CD4-positive, alpha-beta T cell treated with Interleukin-6 for 4 hours (primary cell): ENCODE results near the gene RXRA.

ENCODE experiments used
- DNase-seq: peaks from one replicate; pipeline ENCODE4 v3.0.0-alpha.2; 2020; ENCODE audit warnings: mixed read lengths

RXRA gene

GRCh38 chr9:134313470-134313869 is 12.8 kb upstream of the RXRA start:
- no peak for DNase-seq

GRCh38 chr9:134314039-134314949 is 12.0 kb upstream of the RXRA start:
- DNase-seq = no peak

- DNase-seq = no peak
These were observed 11.1 kb upstream of the RXRA start for GRCh38 chr9:134314950-134315715.

- no peak for DNase-seq
These were observed 10.4 kb upstream of the RXRA start for GRCh38 chr9:134315716-134316448.

DNA sequence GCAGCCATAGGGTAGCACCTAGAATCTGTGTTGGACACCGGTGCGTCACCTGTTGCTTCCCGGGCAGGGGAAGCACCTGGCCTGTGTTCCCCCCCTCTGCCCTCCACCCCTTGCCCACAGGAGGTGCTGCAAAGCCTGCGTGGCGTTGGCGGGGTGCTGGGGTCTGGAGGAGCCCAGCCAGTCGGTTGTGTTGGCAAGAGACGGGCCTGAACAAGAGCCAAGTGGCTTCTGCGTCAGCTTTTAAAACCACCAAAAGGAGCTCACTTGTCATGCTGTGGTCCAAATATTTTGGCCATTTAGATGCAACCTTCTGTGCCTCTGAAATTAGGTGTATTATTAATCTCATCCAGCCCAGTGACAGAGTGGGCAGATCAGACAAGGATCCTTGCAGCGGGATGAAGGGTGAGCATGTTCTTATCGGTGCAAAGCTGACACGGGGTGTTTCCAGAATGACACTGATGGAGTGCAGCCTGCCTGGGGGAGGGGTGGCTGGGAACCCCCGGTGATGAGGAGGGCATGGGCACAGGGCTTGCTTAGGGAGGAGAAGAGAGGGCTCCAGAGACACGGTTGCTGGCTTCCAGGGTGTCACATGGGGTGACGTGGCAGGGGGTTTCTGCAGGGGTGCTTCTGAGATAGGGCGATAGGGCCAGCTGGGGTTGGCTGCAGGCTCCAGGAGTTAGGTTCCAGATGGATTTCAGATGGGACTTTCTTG is 9.7 kb upstream of the RXRA start:
- DNase-seq = no peak

GRCh38 chr9:134317400-134317789 is 8.9 kb upstream of the RXRA start:
- no peak for DNase-seq

DNA sequence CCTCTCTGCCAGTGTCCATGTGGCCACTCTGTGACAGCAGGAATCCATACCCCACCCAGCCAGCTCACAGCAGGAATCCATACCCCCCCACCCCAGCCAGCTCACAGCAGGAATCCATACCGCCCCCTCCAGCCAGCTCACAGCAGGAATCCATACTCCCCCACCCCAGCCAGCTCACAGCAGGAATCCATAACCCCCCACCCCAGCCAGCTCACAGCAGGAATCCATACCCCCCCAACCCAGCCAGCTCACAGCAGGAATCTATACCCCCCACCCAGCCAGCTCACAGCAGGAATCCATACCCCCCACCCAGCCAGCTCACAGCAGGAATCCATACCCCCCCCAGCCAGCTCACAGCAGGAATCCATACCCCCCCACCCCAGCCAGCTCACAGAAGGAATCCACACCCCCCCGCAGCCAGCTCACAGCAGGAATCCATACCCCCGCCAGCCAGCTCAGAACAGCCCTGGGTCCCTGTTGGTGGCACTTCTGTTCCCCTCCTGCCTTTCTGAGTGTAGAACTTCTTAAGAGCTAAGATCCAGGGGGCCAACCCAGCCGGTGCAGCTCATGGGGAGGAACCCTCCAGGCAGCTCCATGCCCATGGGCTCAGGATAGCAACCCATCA is 8.4 kb upstream of the RXRA start:
- no peak for DNase-seq

DNA sequence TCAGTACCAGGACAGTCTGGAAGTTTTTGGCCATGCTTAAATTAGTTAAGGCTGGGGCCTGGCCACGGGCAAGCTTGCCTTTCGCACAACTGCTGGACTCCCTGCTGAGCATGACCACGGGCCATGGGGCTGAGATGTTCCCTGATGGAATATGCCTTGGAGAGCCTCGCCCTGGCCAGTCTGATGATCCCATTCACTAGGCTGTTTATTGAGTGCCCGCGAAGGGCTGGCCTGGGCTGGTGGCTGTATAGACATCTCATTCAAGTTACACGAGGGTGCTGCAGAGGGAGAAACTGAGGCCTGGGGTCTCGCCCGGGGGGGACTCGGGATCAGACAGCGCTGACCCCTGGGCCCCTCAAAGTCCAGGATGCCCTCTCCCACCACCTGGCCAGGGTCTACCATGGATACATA is 7.8 kb upstream of the RXRA start:
- no peak for DNase-seq

DNA sequence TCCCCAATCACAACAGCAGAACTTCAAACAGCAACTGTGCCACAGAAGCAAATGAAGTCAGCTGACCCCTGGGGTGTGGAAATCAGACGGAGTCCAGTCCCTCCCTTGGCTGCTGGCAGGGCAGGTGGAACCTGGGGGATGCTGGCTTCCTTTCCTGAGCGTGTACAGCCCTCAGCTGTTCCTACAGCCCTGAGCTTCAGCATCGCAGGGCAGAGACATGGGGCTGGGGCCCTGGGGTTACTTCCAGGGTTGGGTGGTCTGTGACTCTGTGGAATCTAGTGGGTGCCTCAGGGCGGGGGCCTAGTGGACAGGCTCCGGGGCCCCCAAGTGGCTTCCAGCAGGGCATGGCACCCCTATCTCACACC is 7.3 kb upstream of the RXRA start:
- DNase-seq = no peak

DNA sequence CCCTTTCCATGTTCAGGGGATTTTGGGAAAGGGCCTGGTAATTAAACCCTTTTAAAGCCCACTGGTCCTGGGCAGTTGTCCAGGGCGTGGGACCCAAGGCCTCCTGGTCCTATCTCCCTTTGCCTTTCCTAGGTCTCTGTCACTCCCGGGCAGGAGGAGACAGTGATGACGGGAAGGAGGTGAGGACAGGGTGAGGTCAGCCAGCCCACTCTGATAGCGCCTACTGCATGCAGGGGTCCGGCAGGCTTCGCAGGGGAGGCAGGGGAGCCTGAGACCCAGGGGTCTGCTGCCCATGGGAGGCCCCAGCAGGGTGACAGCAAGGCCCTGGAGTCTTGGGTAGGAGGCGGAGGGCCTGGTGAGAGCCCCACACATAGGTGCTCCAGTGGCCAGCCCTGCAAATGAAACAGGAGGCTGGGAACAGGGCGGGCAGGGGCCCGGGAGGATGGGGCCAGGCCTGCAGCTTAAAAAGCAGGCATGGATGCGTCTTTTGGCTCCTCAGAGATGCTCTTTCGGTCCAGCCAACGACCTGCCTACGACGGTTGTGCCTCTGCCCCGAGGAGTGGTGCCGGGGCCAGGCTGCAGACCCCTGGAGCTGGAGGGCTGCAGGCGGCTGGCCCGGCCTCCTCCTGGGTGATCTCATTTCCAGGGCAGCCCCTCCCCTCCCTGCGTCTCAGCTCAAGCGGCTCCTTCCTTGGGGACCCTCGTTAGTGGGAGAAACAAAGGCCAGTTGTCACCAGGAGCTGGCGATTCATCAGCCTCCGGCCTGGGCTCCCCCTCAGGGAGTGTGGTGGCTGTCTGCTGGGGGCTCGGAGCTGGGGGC is 6.7 kb upstream of the RXRA start:
- DNase-seq = no peak

DNA sequence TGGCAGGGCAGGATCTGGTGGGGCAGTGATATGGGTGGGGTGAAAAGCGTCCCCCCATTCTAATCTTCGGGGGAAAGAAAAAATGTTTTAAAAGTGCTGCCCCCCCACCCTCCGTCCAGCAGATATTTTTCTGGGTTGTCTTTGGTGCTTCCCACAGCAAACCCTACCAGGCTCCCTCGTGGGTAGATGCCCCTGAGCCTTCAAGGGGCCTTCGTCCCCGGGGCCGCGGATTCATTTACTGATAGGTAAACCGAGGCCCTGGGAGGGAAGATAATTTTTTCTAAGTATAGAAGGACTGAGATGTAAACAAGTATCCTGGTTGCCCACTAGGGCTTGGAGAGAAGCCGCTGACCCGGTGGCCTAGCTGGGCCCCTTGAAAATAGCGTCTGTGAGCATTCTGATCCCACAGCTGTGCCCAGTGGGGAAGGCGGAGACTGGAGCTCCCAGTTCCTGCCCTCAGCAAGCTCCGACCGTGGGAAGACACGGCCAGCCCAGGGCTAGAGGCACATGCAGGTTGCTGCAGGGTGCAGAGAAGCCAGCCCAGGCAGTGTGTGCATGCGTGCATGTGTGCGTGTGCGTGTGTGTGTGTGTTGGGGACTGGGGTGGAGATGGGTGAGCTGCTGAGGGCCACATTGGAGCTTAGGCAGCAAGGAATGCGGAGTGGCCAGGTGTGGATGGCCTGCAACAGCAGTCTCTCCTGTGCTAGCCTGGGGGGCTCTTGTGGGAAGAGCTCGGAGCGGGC is 6.0 kb upstream of the RXRA start:
- no peak for DNase-seq

DNA sequence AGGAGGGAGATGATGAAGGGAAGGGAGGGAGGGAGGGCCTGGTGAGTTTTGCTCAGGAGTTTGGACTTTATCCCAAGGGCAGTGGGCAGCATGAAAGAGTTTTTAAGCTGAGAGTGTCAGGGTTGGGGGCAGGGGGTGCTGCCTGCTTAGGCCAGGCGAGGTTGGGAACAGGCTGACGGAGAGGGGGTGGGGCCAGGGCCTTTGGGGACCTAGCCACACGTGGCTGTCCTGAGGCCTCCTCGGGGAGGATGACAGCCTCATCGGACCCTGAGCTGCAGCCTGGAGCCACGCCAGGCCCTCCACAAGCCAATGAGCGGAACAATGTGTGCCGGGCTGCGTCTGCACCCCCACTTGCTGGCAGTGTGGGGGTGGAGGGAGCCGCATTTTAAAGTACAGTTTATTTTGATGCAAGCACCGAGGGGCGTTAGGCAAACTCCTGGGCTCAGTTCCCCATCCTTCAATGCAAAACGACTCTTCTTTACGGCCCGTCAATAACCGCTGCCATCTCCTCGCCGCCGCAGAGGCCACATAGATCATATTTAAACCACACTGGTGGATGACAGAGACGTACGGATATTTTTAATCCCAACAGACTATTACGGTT is 5.3 kb upstream of the RXRA start:
- DNase-seq = no peak

DNA sequence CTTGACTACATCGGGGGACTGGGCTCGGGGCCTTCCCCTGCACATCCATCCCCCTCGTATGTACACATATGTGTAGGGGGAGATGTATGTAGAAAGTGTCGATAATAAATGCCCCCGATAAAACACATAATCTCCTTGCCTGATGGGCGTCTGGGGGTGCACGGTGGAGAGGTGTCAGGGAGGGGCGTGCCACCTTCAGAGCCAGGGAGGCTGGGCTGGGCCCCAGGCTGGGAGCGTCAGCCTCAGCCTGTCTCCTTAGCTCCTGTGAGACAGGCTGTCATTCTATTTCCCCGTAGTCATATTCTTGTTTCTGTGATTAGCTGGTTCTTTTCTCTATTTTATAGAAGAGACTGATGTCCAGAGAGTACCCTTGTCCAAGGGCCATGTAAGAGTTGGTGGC is 4.7 kb upstream of the RXRA start:
- DNase-seq = no peak

GRCh38 chr9:134321946-134322741 is 4.1 kb upstream of the RXRA start:
- DNase-seq = no peak

DNA sequence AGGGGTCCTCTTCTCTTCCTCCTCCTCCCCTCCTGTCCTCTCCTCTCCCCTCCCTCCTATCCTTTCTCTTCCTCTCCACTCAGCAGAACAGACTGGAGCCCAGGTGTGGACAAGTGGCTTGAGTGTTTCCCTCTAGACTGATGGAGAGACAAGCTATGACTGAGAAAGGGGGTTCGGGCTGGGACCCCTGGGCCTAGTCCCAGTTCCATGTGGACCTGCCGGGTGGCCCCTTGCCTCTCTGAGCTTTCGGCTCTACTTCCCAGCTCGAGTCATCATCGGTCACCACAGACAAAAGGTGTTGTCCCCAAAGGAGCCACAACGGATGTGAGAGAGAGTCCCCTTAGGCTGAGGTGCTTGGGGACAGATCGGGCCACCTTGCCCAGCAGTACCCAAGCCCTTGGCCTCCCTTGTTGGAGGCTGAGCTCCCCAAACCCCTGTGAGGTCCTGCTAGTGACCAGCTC is 3.4 kb upstream of the RXRA start:
- DNase-seq = no peak

GRCh38 chr9:134323741-134324358 is 2.4 kb upstream of the RXRA start:
- DNase-seq = no peak

DNA sequence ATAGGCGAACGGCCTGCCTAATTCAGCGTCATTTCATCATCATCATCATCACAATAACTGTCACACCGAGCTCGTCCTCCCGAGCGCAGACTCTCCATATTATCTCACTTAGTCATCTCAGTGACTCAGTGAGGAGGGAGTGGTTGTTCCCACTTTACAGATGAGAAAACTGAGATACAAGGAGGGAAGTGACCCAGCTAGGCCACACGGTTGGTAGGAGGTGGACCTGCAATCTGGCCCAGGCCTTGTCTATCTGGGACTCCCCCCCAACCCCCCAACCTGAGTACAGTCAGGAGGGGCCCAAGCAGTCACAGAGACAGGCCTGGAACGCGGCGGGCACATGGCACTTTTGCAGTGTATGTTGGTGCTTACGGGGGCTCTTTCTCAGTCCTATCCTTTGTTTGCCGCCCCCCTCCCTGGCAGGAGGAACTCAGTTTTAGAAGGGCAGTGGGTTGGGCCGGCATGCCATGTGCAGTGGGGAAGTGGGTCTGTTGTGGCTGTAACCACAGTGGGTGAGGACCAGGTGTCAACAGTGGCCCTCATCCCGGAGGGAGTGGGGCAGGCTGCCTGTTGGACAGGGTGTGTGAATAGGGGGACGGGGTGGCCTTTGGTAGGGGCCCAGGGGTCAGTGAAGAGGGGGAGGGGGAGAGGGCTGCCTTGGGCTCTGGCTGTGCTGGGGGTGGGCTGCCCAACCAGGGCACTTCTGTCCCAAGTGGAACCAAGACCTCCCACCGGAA is 1.7 kb upstream of the RXRA start:
- peak; percentile 23 for DNase-seq
